Activated CD8-positive, alpha-beta memory T cell treated with anti-CD3 and anti-CD28 coated beads, Interleukin-2, amount 50 U/mL, for 4 hours (primary cell): Measurements from ENCODE around the gene APOBEC3F.
"Not testable (repeated sequence)": the region's sequence is repeated elsewhere in the genome, so short reads cannot be mapped to it uniquely, and the experiment has no call there.

Experiments
- DNase-seq: peaks from one replicate; pipeline ENCODE4 v3.0.0-alpha.2; 2020

The APOBEC3F gene

GRCh38 chr22:39076155-39077025, 35.7 kb downstream of the APOBEC3F start:
- not testable (repeated sequence) for DNase-seq

- peak; percentile 59 for DNase-seq
Measured at GRCh38 chr22:39077026-39077840, 36.6 kb downstream of the APOBEC3F start, which contains the start of gene APOBEC3G. Gene APOBEC3G, plus strand, starts transcription at chr22:39077275. Its CDS starts 87 bp downstream, at chr22:39077362.

DNA sequence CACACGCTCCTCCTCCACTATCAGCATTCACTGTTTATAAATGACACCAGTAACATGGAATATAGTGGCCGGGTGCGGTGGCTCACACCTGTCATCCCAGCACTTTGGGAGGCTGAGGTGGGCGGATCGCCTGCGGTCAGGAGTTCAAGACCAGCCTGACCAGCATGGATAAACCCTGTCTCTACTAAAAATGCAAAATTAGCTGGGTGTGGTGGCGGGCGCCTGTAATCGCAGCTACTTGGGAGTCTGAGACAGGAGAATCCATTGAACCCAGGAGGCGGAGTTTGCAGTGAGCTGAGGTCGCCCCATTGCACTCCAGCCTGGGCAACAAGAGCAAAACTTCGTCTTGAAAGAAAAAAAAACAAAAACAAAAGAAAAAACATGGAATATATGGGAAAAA, 37.2 kb downstream of the APOBEC3F start:
- not testable (repeated sequence) for DNase-seq

DNA sequence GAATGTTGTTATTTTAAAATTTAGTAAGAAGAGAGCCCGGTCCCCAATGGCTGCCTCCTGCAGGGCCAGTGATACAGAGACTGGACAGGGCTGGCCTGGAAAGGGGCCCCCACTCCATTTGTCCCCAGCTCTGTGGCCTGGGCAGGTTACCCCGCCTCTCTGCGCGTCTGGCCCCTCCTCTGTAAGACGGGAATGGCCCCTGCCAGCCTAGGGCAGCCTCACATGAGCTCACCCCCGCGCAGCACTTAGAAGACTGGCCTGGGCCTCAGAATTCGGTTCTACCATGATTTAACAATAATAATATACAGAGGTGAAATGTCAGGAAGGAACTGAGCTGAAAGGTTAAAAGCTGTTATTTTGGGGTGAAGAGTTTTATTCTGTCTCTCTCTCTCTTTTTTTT, 37.7 kb downstream of the APOBEC3F start:
- no peak for DNase-seq

- not testable (repeated sequence) for DNase-seq
Measured at GRCh38 chr22:39079054-39079637, 38.5 kb downstream of the APOBEC3F start.

DNA sequence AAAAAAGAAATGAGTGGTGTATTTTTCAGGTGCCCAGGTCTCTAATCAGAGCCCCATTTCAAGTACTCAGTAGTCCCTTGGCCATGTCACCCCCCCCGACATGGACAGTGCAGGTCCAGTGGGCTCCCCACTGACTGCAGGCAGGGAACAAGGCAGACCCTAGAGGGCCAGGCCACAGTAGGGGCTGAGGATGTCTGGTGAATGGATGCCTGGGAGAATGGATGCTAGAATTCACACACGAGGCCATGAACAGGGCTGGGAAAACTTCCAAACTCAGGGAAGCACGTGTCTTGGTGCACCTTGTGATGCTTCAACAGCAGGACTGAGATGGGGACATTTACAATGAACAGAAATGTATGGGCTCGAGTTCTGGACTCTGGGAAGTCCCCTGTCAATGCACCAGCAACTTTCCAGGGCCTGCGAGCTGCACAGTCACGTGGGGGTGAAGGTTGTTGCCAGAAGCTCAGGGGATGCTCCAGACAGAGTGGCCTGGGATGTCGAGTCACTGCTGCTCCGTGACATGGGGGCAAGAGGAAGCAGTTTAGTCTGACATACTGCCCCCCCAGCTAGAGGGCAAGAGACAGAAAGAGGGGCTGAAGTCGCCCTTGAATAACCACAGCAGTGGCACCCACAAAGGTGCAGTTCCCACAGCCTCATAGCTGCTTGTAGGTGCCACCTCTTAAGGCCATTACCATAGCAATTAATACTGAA, 39.5 kb downstream of the APOBEC3F start:
- no peak for DNase-seq

DNA sequence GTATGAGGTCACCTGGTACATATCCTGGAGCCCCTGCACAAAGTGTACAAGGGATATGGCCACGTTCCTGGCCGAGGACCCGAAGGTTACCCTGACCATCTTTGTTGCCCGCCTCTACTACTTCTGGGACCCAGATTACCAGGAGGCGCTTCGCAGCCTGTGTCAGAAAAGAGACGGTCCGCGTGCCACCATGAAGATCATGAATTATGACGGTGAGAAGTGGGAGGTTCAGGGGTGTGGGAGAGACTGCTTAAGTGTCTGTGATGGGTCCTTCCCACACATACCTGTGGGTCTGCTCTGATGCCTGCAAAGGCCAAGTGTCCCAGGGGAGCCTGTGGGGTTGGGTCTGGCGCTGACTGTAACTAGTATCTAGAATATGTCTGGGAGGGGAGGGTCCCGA, 40.4 kb downstream of the APOBEC3F start:
- no peak for DNase-seq

GRCh38 chr22:39081598-39081997, 40.9 kb downstream of the APOBEC3F start:
- no peak for DNase-seq

- no peak for DNase-seq
Measured at GRCh38 chr22:39083212-39084165, 42.8 kb downstream of the APOBEC3F start.

GRCh38 chr22:39084666-39085065, 44.0 kb downstream of the APOBEC3F start:
- DNase-seq: no peak

GRCh38 chr22:39087098-39087497, 46.4 kb downstream of the APOBEC3F start:
- no peak for DNase-seq

DNA sequence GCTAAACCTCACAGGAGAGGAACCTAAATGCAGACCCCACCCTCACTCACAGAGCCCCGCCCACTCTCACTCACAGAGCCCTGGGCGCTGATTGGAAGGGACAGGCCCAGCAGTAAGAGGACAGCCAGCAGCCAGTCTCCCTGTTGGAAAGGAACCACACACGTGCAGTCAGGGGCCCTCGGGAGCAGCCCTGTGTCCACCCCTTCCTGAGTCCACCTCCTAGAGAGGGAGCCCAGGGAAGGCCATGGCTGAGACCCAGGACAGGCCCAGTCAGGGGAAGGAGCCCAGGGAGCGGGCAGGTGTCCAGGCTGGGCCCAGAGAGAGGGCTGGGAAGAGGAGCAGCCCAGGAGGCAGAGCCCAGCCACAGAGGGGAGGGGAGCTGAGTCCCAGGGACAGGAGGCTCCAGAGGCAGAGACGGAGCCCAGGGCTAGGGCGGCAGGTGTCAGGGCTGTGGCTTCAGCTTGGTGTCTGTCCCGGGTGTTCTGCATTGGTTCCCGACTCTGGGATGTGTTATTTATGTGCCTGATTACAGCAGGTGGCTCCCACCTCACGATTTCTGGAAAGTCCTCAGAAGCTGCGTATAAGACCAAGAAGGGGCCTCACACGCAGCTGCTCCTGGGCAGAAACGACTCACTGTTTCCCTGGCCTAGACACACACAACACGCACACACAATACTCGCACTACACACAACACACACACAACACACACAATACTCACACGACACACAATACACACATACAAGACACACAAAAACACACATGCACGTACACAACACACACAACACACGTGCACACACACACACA, 47.4 kb downstream of the APOBEC3F start:
- no peak for DNase-seq

DNA sequence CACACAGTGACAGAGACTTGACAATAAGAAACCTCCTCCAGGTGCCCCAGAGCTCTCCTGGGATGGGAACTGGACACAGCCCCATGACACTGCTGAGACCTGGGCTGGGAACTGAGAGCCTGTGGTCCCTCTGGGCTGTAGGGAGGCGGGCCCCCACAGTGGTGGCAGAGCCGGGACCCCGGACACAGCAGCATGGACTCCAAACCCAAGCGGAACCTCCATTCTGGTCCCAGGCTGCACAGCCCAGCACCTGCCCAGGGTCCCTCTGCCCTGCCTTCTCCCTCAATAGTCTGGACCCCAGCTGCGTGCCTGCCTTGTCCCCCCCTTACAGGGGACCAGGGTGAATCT, 48.0 kb downstream of the APOBEC3F start:
- DNase-seq: no peak

DNA sequence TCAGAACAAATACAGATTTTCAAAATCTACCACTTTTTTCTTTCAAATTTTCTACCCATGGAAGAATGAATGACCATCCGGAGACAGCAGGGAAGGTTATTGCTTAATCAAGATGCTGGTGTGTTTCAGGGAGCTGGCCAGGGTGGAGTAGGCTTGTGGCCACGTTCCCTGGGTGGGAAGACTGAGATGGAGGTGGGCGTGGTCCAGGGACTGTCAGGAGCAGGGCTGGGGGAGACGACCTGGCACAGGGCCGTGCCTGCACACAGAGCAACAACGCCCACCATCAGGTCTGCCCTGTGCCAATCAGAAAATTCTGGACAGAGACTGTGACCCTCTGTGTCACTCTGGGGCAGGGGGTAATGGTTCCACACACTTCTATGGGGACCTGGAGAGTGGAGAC, 49.3 kb downstream of the APOBEC3F start:
- no peak for DNase-seq

- DNase-seq: peak; percentile 81
Measured at GRCh38 chr22:39090426-39091064, 49.9 kb downstream of the APOBEC3F start.

GRCh38 chr22:39091126-39092081, 50.7 kb downstream of the APOBEC3F start:
- DNase-seq: no peak

GRCh38 chr22:39092111-39092862, 51.6 kb downstream of the APOBEC3F start:
- no peak for DNase-seq

GRCh38 chr22:39094717-39095389, 54.2 kb downstream of the APOBEC3F start:
- DNase-seq: no peak
